ENCODE measurements around the gene GRID1.

- no peak for TF ChIP-seq CTCF (IDR thresholded peaks at IDR 0.05)
- TF ChIP-seq POLR2A (IDR thresholded peaks at IDR 0.05), result no peak
Measured at GRCh38 chr10:86260564-86260963, 106.0 kb downstream of the GRID1 start.

Data from Peyer's patch (tissue), 4 donors.